ENCODE data around the gene RAP1B. TPM values are rescaled to one million over a fixed set of nuclear protein-coding genes. Genes with fewer than 3 reads are reported as not detected.

RAP1B gene
- total RNA-seq, 1 donor, result 155 TPM

DNA sequence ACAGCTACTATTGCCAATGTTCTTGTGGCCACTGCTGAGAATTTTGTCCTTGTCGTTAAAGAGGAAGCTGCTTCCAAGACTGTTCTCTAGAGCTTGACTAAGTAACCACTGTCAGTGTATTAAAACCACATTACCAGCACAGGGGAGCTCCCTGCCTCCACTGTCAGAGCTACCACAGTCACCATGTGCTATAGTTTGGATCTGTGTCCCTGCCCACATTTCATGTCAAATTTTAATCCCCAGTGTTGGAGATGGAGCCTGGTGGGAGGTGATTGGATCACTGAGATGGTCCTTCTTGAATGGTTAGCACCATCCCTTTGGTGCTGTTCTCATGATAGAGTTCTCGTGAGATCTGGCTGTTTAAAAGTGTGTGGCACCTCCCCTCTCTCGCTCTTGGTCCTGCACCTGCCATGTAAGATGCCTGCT, 23.2 kb upstream of the RAP1B start:
- H3K4me3 ChIP-seq (ENCODE audit: low read depth, low read length), result no peak overlapping the region
- DNase-seq (ENCODE audit: low read depth), result no peak
- TF ChIP-seq, protein P1, sequence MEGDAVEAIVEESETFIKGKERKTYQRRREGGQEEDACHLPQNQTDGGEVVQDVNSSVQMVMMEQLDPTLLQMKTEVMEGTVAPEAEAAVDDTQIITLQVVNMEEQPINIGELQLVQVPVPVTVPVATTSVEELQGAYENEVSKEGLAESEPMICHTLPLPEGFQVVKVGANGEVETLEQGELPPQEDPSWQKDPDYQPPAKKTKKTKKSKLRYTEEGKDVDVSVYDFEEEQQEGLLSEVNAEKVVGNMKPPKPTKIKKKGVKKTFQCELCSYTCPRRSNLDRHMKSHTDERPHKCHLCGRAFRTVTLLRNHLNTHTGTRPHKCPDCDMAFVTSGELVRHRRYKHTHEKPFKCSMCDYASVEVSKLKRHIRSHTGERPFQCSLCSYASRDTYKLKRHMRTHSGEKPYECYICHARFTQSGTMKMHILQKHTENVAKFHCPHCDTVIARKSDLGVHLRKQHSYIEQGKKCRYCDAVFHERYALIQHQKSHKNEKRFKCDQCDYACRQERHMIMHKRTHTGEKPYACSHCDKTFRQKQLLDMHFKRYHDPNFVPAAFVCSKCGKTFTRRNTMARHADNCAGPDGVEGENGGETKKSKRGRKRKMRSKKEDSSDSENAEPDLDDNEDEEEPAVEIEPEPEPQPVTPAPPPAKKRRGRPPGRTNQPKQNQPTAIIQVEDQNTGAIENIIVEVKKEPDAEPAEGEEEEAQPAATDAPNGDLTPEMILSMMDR (IDR thresholded peaks at IDR 0.05; ENCODE audit: insufficient read depth, low read depth, low read length), result no peak

DNA sequence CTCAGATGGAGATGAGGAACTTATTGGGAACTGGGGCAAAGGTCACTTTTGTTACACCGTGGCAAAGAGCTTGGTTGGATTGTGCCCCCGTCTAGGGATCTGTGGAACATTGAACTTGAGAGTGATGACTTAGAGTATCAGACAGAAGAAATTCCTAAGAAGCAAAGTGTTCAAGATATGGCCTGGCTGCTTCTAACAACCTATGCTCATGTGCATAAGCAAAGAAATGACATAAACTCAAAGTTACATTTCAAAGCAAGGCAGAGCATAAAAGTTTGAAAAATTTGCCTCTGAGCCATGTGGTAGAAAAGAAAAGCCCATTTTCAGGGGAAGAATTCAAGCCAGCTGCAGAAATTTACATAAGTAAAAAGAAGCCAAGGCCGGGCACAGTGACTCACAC, 21.5 kb upstream of the RAP1B start:
- DNase-seq (ENCODE audit: low read depth), result no peak
- TF ChIP-seq, protein P1 (IDR thresholded peaks at IDR 0.05; ENCODE audit: insufficient read depth, low read depth, low read length), result no peak
- no peak overlapping the region for H3K4me3 ChIP-seq (ENCODE audit: low read depth, low read length)

DNA sequence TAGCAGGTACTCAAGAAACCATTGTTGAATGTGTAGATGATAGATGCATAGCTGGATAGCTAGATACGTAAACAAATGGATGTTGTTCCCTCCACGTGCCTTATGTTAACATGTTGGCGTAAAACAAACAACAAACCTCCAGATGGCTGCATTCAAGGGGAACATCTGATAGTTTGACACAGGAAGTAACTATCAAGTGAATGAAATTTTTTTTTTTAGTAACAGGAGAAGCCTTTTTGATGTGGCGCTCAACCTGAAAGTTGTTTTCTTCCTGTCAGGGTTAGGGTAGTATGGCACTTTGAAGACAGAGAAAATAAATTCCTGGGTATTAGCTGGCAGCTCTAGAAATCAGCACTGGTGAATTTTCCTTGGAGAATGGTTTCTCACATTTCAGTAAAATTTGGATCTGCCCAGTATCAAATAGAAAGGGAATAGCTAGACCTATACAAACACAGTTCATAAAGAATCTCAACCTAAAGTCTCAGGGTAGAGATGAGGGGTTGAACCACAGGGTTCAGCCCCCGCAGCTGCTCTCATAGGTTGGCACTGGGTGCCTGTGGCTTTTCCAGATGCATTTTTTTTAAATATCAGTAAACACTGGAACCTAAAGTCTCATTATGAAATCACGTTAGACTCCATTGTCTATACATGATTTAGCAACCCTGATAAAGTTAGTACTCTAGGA, 18.8 kb upstream of the RAP1B start:
- no peak overlapping the region for H3K4me3 ChIP-seq (ENCODE audit: low read depth, low read length)
- DNase-seq (ENCODE audit: low read depth), result no peak
- TF ChIP-seq, protein P1 (IDR thresholded peaks at IDR 0.05; ENCODE audit: insufficient read depth, low read depth, low read length), result no peak

DNA sequence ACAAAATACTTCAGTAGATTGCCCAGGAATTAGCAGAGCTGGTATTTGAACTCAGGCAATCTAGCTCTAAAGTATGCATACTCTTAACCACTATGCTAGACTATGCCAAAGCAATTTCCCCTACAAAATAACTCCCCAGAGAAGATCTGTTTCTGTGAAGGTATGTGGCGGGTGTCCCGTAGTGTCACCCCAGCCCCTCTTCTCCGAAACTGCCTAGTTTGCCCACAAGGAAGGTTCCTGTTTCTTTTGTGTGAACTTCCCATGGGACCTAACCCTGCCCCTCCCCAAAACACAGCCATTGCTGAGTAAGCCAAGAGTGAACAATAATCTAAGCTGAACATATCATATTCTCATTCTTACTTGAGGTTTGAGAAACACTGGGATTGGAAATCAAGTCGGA, 15.5 kb upstream of the RAP1B start:
- TF ChIP-seq, protein P1 (IDR thresholded peaks at IDR 0.05; ENCODE audit: insufficient read depth, low read depth, low read length), result no peak

DNA sequence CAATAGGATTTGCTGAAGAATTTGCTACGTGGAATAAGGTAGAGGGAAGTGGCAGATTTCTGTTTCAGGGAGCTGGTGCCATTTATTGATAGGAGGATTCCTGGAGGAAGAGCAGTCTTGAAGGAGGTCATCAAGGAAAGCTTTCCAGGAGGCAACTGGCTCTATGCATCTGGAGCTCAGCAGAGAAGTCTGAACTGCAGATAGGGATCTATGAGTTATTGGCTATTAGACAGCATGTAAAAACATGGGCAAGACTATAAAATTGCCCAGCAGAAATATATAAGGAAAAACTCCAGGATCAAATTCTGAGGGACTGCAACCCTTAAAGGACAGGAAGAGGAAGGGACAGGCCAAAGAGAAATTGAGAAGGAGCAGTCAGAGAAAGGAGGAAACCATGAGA, 8.9 kb upstream of the RAP1B start:
- no peak overlapping the region for H3K4me3 ChIP-seq (ENCODE audit: low read depth, low read length)
- TF ChIP-seq, protein P1 (IDR thresholded peaks at IDR 0.05; ENCODE audit: insufficient read depth, low read depth, low read length), result no peak
- no peak for DNase-seq (ENCODE audit: low read depth)

More for the DNA sequence above, 15.5 kb upstream of the RAP1B start:
- no peak overlapping the region for H3K4me3 ChIP-seq (ENCODE audit: low read depth, low read length)
- DNase-seq (ENCODE audit: low read depth), result no peak

DNA sequence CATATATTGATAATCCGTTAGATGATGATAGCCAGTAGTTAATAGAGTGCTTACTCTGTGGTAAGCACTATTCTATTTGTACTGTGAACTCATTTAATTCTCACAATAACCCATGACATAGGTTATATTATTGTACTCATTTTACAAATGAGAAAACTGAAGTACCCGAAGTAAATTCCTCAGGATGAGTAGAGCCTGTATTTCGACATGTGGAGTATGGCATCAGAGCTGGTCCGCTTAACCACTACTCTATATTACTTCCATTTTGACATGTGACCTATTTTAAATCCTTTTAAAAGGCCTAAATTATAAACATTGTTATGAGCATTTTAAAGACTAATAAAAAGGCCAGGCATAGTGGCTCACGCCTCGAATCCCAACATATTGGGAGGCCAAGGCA, 8.0 kb upstream of the RAP1B start:
- no peak overlapping the region for H3K4me3 ChIP-seq (ENCODE audit: low read depth, low read length)
- TF ChIP-seq, protein P1 (IDR thresholded peaks at IDR 0.05; ENCODE audit: insufficient read depth, low read depth, low read length), result no peak
- no peak for DNase-seq (ENCODE audit: low read depth)

DNA sequence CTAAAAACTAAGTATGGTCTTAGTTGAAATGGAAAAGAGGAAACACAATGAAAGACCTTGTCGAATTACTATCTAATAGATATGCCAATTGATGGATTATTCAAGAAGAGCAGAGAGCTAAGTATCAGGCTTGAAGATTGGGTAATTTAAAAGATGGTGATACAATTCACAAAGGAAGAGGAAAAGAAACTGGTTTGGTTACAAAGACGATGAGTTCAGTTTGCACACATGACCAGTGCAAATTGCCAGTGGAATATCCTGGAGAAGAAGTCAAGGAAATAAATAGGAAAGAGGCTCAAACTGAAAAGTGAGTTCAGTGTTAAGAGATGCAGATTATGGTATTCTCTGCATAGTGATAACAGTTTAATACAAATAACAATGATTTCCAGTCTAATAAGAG, 2.5 kb upstream of the RAP1B start:
- TF ChIP-seq, protein P1 (IDR thresholded peaks at IDR 0.05; ENCODE audit: insufficient read depth, low read depth, low read length), result no peak
- no peak for DNase-seq (ENCODE audit: low read depth)
- H3K4me3 ChIP-seq (ENCODE audit: low read depth, low read length), result no peak overlapping the region
